GM19351 (cell line): ENCODE results near the gene ZDHHC1.

ENCODE experiments used
- ATAC-seq: cut with Tn5 transposase; IDR thresholded peaks from one replicate; pipeline ENCODE4 v1.9.1; 2021; ENCODE audit warnings: mild to moderate bottlenecking, moderate library complexity; ENCODE audit not compliant: unreplicated experiment

ZDHHC1 gene

DNA sequence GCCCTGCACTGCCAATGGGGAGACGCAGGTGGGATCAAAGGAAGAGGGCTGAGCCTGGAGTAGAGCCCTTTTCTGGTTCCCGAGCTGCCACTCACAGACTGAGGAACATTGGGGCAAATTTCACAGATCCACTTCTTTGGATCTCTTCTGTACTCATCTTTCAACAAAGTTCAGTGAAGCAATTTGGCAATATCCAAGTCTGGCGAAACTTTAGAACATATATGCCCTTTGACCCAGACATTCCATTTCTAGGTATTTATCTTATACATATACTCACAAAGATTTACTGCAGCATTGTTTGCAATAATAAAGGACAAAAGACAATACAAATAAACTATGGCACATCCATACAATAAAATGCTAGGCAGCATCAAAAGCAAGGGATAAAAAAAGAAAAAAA is 4.9 kb downstream of the ZDHHC1 start:
- no peak for ATAC-seq

DNA sequence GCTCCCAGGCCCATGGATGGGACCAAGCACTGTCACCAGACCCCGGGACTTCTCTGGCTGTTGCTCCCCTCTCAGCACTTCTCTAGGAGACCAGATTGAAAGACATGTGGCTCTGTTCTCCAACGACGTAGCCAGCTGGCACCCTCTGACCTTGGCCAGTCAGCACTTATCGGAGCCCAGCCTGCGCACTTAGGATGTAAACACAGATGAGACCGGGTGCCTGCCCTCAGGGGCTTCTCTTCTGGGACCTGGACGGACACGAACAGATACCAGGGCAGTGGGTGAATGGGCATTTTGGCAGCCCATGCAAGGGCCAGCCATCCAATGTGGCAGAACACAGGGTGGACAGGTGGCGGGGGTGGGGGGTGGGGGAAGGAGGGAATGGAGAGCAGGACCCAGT is 6.6 kb downstream of the ZDHHC1 start:
- ATAC-seq = no peak

DNA sequence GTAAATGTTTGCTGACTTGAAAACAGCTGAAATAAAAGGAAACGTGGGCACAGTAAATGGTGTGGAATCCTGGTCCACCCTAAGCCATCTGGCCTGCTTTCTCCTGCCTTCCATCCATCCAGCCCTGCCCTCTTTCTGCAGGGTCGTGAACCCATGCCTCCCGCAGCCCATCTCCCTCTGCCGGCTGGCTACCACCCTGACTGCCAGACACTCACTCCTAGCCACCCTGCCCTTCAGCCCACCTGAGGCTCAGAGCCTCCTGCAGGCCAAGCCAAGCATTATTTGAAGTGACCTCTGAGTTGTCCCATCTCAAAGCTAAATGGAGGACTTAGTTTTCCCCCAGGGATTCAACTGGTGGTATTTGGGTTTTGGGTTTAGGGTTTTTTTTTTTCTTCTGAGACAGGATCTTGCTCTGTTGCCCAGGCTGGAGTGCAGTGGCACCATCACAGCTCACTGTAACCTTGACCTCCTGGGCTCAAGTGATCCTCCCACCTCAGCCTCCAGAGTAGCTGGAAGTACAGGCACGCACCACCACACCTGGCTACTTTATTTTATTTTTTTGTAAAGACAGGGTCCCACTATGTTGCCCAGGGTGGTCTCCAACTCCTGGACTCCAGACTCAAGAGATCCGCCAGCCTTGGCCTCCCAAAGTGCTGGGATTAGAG is 8.4 kb downstream of the ZDHHC1 start:
- ATAC-seq = no peak

DNA sequence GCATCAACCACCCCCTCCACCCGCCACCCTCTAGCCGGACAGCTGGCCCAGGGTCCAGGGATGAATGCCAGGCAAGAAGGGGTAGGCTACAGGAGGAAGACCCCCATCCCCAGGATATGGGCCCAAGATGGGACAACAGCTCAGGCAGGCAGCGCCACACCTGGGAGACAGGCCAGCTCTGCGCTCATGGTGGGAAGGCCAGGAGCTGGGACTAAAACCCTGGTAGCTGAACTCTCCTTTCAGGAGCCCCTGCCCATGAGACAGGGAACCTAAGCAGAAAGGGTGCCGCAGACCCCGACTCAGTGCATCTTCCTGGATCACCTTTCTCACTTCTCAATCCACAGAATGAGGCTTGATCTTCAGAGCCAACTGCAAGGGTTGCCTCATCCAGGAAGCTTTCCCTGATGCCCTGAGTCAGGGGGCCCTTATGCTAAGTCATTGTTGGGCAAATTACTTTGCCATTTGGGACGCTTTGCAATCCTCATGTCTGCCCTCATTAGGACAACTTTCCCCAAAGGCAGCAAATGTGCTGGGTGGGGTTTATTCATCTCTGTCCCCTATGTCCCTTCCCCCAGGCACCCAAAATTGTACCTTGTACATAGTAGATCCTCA is 9.0 kb downstream of the ZDHHC1 start:
- no peak for ATAC-seq

DNA sequence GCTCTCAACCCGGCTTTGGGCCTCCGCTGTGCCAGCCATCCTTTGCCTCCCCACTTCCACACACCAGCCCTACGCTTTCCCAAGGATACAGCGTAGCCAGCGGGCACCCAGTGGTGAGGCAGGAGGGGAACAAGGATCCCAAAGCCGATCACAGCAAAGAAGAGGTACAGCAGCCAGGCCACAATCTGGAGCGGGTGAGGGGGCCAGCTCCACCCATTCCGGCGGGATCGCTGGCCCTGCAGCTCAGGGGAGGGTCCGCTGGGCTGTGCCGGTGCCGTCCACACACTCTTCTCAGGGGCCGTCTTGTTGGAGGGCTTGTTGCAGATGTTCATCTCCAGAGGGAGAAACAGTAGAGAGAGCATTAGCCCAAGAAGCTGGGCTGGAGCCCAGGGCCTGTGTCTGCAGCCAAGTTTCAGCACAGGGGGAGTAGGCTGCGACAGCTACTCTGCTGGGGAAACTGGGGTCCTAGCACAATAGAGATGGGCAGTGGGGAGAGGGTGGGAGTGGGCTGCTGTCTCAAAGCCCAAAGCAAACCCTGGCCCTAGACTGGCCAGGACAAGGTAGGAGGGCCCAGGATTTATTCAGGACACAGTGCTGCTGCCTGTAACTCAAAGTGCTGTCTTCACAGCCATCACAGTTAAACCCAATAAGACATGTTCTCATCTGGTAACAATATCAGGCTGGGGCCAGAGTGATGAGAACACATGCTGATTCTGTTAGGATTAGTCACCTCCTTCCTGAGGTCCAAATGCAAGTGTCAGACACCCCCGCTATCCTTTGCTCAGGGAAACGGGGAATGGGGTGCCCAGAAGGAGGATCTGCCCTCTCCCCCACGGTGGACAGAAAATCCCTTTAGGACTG is 9.9 kb downstream of the ZDHHC1 start:
- ATAC-seq = no peak

DNA sequence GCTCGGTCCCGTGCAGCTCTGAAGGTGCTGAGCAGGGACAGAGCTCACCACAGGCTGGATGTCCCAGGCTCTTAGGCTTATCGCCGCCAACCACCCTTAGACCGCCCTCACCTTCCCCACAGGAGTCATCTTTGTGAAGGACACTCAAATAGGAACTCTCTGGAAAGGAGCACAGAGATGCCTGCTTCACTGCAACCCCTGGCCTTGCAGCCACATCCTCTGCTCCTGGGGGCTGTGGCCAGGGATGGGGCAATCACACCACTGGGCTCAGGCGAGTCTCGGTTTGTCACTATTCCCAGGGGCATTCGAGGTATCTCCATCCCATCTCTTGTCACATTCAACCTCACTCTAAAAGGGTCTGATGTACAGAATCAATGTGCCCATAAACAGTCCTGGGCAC is 10.9 kb downstream of the ZDHHC1 start:
- ATAC-seq = no peak

DNA sequence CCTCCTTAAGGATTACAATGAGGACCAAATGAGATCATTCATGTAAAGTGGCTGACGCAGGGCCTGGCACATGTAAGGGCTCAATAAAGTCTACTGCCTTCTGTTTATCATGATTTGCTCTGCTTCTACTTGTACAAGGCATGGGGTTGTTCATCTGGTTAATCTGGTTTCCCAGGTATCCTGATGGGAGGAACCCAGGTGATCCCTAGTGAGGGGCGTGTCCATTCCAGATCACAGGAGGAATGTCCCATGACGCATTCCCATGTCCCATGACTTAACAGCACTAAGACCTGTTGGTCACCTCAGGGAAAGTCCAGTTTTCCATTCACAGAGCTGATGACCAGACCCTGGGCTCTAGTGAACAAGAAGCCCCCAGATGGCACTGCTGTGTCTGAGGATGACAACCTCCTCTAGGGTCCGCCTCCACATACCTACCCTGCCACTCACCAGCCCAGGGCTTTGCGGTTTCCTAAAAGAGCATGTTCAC is 11.5 kb downstream of the ZDHHC1 start:
- no peak for ATAC-seq

DNA sequence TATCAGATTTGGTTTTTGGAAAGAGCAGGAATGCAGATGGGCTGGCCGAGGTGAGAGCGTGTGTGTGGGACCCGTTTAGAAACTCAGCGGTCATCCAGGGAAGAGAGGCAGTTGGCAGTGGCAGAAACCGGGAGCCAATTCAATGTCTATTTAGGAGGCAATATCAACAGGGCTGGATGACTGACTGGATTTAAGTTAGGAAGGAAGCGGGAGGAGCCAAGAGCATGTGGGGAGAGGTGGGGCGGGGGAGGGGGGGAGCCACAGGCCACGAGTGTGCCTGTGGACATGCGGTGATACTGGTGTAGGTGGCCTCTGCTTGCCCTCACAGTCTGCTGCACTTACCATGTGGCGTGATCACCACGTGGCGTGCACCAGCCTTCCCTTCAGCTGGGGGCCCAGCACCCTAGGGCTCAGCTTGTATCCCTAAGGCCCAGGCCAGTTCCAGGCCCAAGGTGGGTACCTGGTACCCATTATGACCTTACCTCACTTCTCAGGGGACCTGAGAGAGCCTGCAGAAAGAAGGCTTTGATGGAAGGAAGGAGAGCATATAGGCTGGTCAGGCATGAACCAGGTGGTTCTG is 12.2 kb downstream of the ZDHHC1 start:
- no peak for ATAC-seq

DNA sequence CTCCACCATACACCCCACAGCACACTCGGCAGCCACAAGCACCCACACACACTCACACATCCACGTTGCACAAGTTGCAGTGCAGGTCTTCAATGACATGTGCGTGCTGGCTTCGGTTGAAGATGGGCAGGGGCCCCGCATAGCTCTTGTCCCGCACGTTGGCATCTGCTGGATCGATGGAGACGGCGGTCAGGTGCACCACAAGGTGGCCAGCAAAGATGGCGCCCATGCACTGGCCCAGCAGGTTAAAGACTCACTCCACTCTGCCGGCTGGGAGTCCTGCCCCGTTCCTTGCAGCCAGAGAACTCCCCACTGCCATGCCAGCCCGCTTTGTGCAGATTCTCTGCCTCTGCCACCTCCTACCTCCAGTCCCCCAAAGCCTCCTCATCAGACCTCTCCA is 15.4 kb downstream of the ZDHHC1 start:
- no peak for ATAC-seq

DNA sequence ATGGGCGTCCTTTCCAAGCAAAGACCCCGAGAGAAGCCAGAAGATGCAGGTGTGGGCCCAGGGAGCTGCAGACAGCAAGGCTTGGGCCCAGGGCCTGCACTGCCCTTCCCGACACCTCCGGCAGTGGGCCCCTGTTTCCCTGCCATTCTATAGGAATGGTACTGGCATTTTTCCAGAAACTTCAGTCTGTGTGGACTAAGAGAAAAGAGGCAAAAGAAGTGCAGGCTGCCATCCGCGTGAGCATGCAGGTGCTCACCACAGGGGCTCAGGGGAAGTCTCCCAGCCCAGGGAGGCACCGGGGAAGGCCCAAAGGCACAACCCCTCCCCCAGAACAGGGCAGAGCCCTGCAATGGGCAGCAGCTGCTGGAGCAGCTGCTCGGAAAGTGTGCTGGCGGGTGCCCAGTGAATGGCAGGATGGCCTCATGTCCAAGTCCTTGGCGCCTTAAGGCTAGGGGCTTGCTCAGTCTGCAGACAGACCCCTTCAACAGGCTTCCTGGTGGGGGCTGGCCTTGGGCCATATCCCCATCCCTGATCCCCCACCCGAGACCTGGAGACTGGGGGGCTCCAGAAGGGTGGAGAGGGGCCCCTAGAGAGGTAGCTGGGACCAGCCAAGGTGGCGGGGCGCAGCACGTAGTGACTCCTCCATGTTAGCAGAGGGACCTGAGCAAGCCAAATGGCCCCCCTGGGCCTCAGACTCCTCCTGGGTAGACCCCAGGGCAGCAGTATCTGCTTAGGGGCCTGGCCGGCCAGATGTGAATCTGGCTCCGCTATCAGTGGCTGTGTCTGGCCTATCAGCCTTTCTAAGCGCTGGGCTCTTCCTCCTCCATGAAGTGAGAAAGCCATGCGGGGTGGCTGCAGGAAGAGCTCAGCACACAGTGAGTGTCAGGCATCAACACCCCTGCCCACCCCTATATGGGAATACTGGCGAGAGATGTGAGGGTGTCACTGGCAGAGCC is 16.2 kb downstream of the ZDHHC1 start:
- ATAC-seq = no peak

DNA sequence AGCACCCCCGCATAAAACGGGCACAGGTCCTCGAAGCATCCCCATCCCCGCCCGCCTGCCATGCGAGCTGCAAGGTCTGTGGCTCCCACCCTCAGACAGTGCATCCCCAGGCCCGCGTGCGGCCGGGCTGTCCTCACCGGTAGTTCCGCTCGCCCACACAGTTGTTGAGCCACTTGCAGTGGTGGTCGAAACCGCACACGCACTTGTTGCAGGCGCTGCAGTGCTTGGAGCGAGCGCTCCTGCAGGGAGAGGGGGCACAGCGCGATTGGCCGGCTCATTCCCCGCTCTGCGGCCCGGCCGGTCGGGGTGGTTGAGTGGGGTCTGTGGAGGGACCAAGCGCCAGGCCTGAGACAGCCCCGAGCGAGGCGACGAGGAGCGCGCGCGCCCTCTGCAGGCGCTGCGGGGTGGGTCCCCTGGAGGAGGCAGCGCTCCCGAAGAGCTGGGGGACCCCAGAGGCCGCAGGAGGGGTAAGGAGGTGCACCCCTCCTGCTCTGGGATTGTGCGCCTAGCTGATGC is 17.0 kb downstream of the ZDHHC1 start:
- no peak for ATAC-seq

DNA sequence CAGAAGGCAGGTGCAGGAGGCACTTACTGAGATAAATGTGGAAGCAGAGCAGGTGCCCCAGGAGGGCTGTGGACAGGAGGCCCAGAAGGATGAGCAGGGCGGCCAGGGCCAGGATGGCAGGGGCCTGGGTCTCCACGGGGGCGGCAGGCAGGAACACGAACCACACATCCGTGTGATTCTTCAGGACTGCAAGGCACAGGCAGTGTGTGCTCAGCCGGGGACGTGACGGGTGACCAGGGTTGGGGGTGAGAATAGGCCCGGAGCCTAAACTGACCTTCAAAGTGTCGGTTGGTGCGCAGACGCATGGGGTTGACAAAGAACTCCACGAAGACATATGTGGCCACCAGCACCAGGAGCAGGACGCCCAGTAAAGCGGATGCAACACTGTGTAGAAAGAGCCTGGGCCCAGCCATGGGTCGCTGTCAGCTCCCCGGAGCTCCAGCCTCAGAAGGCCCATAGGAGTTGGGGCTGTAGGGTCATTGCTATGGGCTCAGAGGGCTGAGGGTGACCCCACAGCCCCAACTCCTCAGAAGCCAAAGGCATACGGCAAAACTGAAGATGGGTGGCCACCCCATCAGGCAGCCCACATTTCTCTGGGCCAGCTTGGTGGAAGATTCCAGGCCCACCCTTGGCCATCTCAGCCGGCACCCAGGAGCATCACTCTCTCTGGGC is 17.6 kb downstream of the ZDHHC1 start:
- ATAC-seq = no peak

DNA sequence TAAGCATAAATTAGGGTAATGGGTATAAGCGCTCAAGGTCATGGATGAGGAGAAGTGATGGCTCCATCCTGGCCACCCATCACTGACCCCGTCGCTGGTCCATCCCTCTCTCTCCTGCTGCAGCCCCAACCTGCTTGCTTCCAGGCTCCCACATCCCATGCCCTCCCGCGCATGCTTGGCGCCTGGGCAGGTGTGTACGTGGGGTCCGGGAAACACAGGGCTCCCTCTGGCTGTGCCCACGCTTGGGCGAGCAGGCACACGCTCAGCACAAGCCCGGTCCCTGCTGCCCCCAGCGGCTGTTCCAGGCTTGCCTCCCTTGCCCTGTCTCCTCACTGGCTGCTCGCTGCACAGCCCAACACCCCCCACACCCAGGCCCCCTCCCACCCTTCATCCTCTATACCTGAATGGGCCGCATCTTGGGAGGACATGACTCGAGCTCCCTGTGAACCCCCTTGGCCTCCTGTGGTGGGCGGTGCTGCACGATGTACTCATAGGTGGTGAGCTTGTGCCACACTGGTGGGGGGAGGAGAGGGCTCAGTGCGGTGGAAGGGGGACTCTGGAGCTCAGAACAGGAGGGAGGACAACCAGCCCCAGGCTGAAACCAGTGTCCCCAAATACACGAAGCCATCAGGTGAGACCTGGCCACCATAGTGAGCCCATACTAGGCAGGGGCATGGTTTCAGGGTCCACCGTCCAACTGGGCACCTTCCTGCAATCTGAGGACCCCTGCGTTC is 18.3 kb downstream of the ZDHHC1 start:
- ATAC-seq = no peak

DNA sequence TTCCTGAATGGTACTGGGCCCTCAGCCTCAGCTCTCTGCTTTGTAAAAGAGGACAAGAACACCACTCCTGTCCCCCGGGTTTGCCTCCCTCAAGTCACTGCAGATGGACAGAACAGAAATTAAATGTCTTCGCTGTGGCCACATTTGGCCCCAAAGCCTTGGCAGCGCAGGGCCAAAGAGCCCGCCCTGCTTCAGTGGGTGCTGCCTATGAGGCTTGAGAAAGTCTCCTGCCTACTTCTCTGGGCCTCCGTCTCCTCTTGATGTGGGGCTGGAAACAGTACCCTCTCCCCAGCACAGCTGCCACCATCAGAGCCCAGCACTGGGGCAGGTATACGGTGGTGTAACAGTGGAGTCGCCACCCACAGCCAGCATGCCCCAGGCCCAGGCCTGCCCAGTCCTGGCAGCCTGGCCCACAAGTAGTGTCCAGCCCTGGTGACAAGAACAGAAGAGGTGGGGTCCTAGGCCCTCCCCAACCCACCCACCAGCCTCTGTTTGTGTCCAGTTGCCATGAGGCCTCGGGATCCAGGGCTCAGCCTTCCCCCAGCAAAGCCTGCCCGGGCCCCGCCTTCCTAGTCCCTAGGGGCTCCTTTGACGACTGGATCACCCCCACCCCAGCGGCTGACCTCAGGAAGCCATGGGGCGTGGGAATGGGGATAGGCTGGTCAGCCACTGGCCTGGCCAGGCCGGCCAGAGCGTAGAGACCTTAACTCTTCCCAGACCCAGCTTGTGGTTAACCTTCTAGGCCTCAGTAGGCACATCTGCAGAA is 19.1 kb downstream of the ZDHHC1 start:
- no peak for ATAC-seq

DNA sequence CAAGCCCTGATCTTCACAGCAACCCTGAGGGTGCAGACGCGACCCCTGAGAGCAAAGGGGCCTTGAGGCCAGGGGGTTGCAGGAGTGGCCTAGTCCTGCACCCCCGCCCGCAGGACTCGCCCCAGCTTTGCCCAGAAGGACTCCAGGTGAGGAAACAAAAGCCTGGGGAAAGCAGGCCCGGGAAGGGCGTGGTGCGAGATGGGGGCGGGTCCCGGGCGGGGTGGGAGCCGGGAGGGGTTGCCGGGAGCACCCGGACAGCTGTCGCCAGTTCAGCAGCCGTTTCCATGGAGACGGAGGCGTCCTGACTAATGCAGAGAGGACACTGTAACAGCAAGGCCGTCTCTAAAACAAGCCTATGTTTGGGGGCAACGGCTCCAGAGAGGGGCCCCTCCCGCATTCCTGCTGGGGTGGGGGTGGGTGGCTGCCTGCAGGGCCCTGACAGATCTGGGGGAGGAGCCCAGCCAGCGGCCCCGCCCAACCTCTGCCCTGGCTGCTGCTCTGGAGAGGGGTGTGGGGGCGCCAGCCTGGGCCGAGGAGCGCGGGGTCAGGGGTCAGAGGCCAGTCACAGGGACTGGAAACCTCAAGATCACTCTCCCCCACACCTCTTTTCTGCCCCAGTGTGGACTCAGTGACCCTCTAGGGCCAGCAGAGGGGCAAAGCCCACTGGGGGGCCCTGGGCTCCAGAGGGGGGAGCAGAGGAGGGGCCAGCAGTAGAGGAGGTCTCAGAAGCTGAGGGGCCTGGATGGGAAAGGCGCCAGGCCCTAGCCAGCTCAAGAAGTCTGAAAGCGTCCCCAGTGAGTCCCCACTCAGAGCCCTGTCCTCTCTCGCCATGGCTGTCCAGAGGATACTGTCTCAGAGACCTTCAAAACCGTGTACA is 19.9 kb downstream of the ZDHHC1 start:
- ATAC-seq = no peak

DNA sequence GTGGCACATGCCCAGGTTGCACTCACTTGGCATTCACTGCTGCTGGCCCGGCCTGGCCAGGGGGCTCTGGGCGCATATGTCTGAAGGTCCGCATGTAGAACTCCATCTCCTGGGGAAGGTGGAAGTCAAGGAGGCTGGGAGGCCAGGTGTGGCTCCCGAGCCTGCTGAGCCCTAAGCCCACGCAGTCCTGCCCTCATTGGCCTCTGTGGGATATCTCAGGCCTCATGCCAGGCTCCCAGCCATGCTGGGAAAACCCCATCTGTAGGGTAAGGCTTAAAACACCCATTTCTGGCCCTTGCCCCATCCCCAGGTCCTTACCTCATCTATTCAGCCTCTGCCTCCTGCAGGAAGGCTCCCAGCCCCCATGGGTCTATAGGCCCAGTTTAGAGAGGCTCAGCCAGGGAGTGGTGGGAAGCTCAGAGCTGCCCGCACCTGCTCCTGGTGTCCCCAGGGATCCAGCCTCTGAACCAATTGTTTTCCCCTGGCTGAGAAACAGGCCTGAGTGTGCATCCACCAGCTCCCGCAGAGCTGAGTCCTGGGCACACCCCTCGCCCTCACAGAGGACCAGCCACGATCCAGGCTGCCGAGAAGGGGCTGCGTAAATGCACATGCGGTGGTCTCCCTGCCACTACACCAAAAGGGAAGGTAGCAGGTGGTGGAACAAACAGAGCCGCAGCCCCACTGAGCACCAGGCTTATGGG is 20.7 kb downstream of the ZDHHC1 start:
- ATAC-seq = no peak

DNA sequence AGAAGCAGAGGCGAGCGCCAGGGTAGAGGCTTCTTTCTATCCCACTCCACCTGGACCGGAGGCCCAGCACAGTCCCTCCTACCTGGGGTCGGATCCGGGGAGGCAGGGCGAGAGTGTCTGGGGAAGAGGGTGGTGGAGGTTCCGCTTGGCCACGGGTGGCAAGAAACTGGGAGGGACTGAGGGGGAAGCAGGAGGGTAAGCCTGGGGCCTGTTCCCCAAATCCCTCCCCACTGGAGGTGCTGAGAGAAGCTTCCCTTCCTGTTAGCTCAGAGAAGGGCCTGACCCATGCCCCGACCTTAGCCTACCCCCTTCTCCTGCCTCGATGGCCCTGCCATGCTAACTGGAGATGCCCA is 21.2 kb downstream of the ZDHHC1 start:
- no peak for ATAC-seq
